ENCODE measurements around the gene KLHDC10.

DNA sequence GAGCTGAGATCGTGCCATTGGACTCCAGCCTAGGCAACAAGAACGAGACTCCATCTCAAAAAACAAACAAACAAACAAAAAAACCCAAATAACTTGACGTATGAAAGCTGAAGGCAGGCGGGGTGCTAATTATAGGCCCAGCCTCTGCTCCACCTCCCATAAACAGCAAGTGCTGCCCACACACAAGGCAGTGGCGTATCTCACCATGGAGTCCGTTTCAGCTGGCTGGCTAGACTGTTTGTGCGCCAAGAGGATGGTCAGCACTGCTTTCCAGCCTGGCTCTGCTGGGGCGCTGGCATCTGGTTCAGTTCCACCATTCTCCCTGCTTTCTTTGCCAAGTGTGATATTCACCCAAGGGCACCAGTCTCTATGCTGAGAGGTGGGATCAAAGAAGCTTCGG lies 48.2 kb upstream of the KLHDC10 start:
- TF ChIP-seq, protein P1, sequence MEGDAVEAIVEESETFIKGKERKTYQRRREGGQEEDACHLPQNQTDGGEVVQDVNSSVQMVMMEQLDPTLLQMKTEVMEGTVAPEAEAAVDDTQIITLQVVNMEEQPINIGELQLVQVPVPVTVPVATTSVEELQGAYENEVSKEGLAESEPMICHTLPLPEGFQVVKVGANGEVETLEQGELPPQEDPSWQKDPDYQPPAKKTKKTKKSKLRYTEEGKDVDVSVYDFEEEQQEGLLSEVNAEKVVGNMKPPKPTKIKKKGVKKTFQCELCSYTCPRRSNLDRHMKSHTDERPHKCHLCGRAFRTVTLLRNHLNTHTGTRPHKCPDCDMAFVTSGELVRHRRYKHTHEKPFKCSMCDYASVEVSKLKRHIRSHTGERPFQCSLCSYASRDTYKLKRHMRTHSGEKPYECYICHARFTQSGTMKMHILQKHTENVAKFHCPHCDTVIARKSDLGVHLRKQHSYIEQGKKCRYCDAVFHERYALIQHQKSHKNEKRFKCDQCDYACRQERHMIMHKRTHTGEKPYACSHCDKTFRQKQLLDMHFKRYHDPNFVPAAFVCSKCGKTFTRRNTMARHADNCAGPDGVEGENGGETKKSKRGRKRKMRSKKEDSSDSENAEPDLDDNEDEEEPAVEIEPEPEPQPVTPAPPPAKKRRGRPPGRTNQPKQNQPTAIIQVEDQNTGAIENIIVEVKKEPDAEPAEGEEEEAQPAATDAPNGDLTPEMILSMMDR (IDR thresholded peaks at IDR 0.05; ENCODE audit: low read depth, low read length) = no peak
- TF ChIP-seq EZH2phosphoT487 (IDR thresholded peaks at IDR 0.05; ENCODE audit: low read depth) = no peak
